ENCODE results near the gene PHTF2.

- no peak for TF ChIP-seq CTCF (IDR thresholded peaks at IDR 0.05)
- TF ChIP-seq POLR2AphosphoS5 (IDR thresholded peaks at IDR 0.05) = no peak
Measured at GRCh38 chr7:77904252-77904651, 105.7 kb downstream of the PHTF2 start.
